Mononuclear cell (primary cell): ENCODE measurements around the gene SLC39A11. TPM values are rescaled to one million over a fixed set of nuclear protein-coding genes. Genes with fewer than 3 reads are reported as not detected.
"Not testable (repeated sequence)": the region's sequence is repeated elsewhere in the genome, so short reads cannot be mapped to it uniquely, and the experiment has no call there.

Experiments used
- H3K27me3 ChIP-seq: 2 replicates; pipeline ENCODE4 v1.6.0; 2011; ENCODE audit warnings: low read length, control low read depth; ENCODE audit not compliant: insufficient read depth
- H3K4me1 ChIP-seq: 2 replicates; pipeline ENCODE4 v1.5.1; 2011; ENCODE audit warnings: mild to moderate bottlenecking, low read length, control low read depth; ENCODE audit not compliant: insufficient read depth
- H3K4me3 ChIP-seq: 2 replicates; pipeline ENCODE4 v1.5.1; 2011; ENCODE audit warnings: mild to moderate bottlenecking, low read length, moderate library complexity
- H3K9me3 ChIP-seq: 2 replicates; pipeline ENCODE4 v1.5.1; 2011; ENCODE audit warnings: low read depth, mild to moderate bottlenecking, control low read depth, low read length
- total RNA-seq: library from RNA; depleted of rRNA; stranded (reverse); fragments of >200 nt; gene quantifications from one replicate; pipeline ENCODE4 v1.2.3, GENCODE V29; 2012

Gene SLC39A11
- total RNA-seq, 1 donor: 14.4 TPM

DNA sequence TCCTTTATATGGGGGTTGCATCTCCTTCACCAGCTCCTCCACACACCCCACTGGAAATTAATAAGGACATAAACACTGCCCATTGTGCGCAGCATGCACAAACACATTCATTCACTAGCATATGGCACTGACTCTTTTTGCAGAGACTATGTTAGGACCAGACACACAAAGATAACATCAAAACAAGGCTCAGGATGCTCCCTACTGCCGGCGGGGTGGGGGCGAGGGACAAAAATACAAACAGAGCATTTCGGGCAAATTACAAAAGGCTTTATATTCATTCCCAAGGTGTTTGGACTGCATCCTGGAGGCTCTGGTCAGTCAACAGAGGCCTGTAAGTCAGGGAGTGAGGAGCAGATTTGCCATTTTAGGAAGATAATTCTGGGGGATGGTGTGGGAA is 299.7 kb downstream of the SLC39A11 start:
- Histone ChIP-seq H3K4me3 (no peak overlapping the region), H3K4me1 (no peaks in the 10 kb centered on the region), H3K9me3 (no peaks in the 10 kb centered on the region), H3K27me3 (no peaks in the 10 kb centered on the region)

DNA sequence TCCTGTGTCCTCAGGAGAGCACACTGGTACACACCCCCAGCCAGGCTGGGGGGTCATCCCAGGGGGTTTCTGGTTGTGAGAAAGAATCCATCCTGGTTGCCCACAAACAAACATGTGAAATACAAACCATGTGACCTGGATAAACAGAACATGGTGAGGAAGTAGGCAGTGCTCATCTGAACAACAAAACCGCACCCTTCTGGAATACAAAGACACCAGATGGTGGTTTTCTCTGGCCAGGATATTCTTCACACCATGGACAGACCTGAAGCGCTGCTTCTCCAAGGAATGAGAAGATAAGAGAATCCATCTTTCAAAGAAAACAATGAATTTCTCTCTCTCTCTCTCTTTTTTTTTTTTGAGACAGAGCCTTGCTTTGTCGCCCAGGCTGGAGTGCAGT is 302.3 kb downstream of the SLC39A11 start:
- H3K9me3 ChIP-seq: no peaks in the 10 kb centered on the region
- H3K4me1 ChIP-seq: no peaks in the 10 kb centered on the region
- no peaks in the 10 kb centered on the region for H3K27me3 ChIP-seq
- H3K4me3 ChIP-seq: no peak overlapping the region

DNA sequence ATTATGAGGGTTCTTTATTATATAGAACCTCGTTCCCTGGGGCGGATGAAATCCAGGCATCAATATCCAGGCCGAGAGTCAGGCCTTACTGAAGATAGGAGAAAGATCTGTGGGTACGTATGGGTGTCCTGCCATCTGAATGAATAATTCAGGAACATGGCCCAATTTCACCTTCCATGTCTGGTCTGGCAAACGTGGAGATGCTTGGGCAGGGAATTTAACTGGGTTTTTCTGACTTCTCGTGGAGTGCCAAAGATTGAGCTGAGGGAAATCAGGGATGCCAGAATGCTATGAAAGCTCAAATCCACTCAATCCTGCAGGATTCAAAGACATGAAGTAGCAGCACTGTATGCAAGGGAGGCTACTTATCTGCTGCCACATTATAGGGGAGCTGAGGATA is 302.8 kb downstream of the SLC39A11 start:
- no peaks in the 10 kb centered on the region for H3K27me3 ChIP-seq
- no peaks in the 10 kb centered on the region for H3K4me1 ChIP-seq
- no peaks in the 10 kb centered on the region for H3K9me3 ChIP-seq
- no peak overlapping the region for H3K4me3 ChIP-seq

DNA sequence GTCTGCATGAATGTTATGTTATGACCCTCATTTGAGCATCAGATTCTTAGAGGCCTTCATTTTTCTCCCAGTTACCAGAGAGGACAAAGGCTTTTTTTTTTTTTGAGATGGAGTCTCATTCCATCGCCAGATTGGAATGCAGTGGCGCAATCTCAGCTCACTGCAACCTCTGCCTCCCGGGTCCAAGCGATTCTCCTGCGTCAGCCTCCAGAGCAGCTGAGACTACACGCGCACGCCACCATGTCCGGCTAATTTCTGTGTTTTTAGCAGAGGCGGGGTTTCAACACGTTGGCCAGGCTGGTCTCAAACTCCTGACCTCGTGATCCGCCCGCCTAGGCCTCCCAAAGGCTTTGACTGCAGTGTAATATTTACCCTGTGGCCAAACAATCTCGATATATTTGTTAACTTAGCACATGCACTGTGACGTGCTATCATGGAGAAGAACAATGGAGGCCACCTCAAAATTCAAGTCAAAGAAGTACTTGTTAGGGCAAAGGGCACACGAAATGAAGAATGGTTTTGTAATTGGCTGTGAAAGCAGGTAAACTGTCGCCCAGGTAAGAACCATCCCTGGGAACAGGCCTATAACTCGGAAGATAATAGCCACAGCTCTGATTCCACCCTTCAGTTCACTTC is 303.4 kb downstream of the SLC39A11 start:
- H3K9me3 ChIP-seq: no peaks in the 10 kb centered on the region
- H3K4me3 ChIP-seq: no peak overlapping the region
- H3K4me1 ChIP-seq: no peaks in the 10 kb centered on the region
- no peaks in the 10 kb centered on the region for H3K27me3 ChIP-seq

DNA sequence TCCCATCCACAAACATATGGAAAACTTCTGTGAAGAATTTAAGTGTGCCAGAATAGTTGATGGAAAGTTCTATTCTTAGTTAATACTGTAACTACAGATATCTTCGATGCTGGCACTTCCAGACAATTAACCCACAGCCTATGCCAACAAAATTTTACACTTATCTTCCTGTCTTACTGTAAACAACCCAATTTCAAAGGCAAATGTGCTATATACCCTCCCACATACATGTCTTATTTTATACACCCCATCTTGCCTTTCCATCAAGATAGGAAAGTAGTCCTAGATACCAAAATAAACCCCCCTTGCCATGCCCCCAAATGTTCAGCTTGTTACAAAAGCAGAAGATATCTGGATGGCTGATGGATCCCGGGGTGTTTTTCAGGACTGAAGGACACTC is 306.3 kb downstream of the SLC39A11 start:
- Histone ChIP-seq H3K4me3 (no peak overlapping the region), H3K4me1 (no peaks in the 10 kb centered on the region), H3K27me3 (no peaks in the 10 kb centered on the region), H3K9me3 (no peaks in the 10 kb centered on the region)

DNA sequence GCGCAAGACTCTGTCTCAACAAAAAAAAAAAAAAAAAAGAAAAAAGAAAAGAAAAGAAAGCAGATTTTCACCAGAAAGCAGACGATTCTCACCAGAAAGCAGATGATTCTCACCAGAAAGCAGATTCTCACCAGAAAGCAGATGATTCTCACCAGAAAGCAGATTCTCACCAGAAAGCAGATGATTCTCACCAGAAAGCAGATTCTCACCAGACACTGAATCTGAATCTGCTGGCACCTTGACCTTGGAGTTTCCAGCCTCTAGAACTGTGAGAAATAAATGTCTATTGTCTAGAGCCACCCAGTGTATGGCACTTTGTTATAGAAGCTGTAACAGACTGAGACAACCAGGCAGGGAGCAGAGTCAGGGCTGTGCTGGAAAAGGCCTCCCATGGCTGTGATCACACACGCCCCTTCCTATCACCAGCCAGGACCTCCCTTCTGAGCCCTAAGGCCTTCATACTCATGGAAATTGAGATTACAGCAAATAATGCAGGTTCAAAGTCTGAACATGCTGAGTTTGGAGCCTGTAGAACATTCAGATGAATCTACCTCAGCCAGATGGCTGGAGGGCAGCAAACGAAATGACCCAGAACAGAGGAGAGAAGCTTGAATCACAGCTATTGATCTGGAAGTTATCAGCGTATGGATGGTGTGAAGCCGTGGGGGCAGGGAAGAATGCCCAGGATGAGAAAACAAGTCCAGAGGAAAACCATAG is 309.3 kb downstream of the SLC39A11 start:
- no peaks in the 10 kb centered on the region for H3K9me3 ChIP-seq
- H3K27me3 ChIP-seq: no peaks in the 10 kb centered on the region
- H3K4me1 ChIP-seq: no peaks in the 10 kb centered on the region

DNA sequence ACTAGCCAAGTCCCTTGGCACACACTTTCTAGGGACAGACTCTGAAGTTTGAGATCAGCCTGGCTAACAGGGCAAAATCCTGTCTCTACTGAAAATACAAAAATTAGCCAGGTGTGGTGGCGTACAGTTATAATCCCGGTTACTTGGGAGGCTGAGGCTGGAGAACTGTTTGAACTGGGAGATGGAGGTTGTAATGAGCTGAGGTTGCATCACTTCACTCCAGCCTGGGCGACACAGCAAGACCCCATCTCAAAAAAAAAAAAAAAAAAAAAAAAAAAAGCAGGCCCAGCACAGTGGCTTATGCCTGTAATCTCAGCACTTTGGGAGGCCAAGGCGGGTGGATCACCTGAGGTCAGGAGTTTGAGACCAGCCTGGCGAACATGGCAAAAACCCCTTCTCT is 310.1 kb downstream of the SLC39A11 start:
- H3K4me1 ChIP-seq, H3K27me3 ChIP-seq, H3K4me3 ChIP-seq, H3K9me3 ChIP-seq: not testable (repeated sequence)

More for the DNA sequence above, 309.3 kb downstream of the SLC39A11 start:
- no peak overlapping the region for H3K4me3 ChIP-seq

DNA sequence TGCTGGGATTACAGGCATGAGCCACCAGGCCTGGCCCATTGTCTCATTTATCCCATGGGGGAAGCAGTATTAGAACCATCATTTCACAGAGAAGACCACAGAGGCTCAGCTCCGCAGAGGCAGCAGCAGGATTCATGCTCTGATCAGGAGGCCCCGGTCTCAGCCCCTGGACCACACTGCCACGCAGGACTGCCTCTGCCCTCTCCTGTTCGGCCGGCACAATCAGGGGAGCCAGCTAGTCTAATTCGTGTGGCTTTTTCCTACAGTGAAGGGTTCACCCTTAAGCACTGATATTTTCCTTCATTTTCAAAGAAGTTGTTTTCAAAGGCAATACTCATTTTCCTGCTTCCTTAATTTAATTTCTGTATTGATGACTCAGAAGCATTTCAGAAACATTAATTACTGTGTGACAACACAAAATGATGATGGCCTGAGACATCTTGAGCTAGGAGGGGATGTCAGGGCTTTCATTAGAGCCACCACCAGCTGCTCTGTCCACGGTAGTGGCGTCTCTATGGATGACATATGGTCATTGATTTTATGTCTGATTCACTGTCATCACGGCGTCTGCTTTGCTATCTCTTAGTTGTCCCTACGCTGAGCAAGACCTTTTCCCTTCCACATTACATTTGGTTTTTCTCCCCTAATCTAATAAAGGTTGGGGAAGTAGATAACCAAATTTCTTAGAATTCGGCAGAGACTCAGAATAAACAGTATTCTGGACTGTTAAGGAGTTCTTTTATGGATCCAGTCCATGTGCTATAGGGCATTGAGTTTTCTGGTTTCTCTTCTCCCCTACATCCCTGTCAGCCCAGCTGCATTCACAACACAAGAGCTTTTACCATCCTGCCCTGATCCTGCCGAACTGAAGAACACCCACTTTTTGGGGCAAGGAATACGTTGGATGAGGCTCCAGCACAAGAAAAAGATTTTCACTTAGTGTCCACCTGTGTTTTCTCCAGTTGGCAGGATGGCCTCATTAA is 314.0 kb downstream of the SLC39A11 start:
- H3K9me3 ChIP-seq: no peaks in the 10 kb centered on the region
- H3K4me1 ChIP-seq: no peaks in the 10 kb centered on the region
- H3K4me3 ChIP-seq: no peak overlapping the region
- no peaks in the 10 kb centered on the region for H3K27me3 ChIP-seq

DNA sequence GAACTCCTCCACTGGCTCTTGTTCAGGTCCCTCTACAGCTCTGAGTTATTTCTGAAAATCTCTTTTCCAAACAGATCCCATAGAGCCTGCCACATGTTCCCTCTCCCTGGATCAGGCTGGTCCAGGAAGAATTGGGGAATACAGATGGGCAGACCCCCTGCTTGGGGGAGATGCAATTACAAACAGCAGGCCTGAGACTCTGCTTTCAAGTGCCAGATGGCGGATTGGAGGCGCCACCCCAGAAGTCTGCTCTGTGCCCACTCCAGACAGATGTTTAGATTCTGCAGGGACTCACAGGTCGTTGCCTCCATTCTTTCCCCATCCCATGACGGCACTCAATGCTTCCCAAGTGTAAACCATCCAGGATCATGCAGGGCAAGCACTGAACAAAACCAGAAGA is 316.6 kb downstream of the SLC39A11 start:
- Histone ChIP-seq H3K9me3 (no peaks in the 10 kb centered on the region), H3K4me3 (no peak overlapping the region), H3K27me3 (no peaks in the 10 kb centered on the region), H3K4me1 (no peaks in the 10 kb centered on the region)

DNA sequence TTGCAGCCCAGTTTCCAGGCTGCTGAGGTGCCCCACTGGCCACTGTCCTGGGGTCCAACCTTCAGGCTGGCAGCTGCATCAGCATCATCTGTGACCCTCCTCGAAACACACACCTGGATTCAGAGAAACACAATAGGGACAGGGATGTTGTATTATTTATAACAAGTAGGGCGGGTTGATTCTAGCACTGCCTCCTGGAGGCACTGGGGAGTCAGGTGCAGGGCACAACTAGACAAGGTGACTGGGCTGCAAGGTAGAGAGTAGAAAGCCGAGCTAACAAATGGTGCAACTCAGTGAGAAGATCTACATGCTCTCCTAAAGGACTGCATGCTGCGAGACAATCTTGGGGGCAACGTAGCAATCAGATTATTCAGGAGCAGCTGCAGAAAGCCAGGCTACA is 317.3 kb downstream of the SLC39A11 start:
- Histone ChIP-seq H3K27me3 (no peaks in the 10 kb centered on the region), H3K9me3 (no peaks in the 10 kb centered on the region), H3K4me3 (no peak overlapping the region), H3K4me1 (no peaks in the 10 kb centered on the region)

DNA sequence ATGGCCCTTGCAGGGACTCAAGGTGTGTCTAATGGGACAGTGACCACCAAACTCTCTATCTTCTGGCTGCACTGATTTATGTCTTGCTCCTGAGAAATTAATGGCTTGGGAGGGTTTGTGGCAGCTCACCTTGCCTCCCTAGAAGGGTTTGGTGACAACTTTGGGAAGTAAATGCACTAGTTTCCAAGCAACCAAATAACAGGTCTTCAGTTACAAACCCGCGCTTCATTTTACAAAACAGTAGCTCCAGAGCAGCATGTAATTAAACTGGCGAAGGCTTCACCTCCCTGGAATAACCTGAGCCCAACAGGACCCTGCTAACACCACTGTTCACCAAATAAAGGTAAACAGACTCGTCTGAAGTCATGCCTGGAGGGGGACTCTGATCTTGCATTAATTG is 318.3 kb downstream of the SLC39A11 start:
- Histone ChIP-seq H3K4me3 (no peak overlapping the region), H3K27me3 (no peaks in the 10 kb centered on the region), H3K9me3 (no peaks in the 10 kb centered on the region), H3K4me1 (no peaks in the 10 kb centered on the region)

DNA sequence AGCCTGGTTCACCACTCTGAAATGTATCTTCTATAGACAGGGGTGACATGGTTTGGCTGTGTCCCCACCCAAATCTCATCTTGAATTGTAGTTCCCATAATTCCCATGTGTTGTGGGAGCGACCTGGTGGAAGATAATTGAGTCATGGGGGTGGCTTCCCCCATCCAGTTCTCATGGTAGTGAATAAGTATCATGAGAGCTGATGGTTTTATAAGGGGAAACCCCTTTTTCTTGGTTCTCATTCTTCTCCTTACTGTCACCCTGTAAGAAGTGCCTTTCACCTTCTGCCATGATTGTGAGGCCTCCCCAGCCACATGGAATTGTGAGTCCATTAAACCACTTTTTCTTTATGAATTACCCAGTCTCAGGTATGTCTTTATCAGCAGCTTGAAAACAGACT is 319.3 kb downstream of the SLC39A11 start:
- not testable (repeated sequence) for H3K9me3 ChIP-seq, H3K4me1 ChIP-seq, H3K27me3 ChIP-seq, H3K4me3 ChIP-seq

DNA sequence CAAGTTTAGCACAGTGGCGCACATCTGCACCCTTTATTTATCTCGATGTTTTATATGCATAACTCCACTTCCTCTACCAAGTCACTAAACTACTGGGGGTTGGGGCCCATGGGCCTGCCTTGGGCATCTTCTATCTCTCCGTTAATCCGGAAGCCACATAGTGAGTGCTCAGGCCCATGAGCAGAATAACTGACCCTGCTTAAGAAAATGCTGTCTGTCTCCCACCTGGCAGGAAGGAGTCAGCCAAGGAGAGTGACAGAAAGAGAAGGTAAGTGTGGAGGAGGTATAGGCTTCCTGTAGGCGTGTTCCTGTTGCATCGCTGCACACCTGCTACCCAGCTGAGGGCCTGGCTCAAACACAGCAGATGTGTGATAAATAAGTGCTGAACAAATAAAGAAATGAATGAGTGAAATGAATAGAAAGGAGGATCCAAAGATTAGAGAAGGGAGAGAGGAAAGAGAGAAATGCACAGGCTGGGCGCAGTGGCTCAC is 320.1 kb downstream of the SLC39A11 start:
- H3K9me3 ChIP-seq: no peaks in the 10 kb centered on the region
- H3K4me1 ChIP-seq: no peaks in the 10 kb centered on the region
- H3K4me3 ChIP-seq: no peak overlapping the region
- H3K27me3 ChIP-seq: no peaks in the 10 kb centered on the region

DNA sequence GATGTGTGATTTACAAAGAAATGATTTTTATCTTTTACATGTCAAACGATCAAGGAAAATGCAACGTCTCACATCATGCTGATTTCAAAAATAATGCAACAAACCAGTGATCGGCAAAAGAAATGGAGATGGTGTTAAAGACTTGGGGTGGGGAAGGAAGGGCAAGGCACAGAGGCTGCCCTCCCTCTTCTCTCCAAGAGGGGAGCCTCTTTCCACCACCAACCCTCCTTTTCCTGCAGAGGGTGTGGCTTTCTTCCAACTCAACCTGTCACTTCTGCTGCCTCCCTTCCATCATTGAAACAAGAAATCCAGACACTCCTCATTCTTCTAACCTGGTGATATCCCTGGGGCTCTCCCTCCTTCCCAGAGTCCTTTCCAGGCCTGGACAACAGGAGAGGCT is 320.8 kb downstream of the SLC39A11 start:
- Histone ChIP-seq H3K4me1 (no peaks in the 10 kb centered on the region), H3K4me3 (no peak overlapping the region), H3K27me3 (no peaks in the 10 kb centered on the region), H3K9me3 (no peaks in the 10 kb centered on the region)

DNA sequence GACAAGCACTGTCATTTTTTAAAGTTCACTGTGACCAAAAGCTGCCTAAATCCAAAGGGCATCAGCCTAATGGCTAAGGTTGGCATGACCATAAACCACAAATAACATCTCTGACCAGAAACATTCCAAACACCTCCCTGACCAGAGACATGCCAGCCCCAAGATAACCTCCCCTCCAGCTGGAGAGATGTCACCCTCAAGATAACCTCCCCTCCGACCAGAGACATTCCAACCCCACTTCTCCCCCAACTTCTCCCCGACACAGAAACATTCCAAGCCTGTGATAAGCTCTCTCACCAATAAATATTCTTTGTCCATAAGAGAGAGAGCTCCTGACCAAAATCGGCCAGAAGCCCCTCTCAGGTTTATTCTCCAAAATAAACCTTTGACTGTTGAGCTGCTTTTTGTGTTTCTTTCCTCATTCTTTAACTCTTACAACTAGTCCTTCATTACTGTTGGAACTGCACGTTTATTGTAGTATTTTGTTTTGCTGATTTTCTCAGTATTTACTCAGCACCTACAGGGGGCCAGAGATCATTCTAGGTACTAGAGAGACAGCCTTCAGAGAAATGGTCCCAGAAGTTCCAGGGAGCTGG is 325.6 kb downstream of the SLC39A11 start:
- Histone ChIP-seq H3K9me3 (no peaks in the 10 kb centered on the region), H3K27me3 (no peaks in the 10 kb centered on the region), H3K4me1 (no peaks in the 10 kb centered on the region), H3K4me3 (no peak overlapping the region)
